Measurements from ENCODE around the gene SLC30A4. TPM values are rescaled to one million over a fixed set of nuclear protein-coding genes. Genes with fewer than 3 reads are reported as not detected.

Gene SLC30A4
- total RNA-seq, 1 experiment from 2014 or later: not detected

DNA sequence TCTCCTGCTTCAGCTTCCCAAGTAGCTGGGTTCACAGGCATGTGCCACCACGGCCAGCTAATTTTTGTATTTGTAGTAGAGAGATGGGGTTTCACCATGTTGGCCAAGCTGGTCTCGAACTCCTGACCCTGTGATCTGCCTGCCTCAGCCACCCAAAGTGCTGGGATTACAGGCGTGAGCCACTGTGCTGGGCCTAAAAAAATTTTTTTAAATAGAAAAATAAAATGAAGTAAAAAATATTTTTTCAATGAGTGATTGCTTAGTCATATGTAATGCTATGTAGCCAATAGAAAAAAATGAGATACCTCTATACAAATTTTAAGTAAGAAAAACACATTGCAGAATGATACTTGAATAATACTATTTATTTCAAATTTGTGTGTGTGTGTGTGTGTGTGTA is 27.9 kb upstream of the SLC30A4 start:
- Histone ChIP-seq H3K23ac (ENCODE audit: insufficient read length, low read depth, low read length) (no peak overlapping the region), H2BK120ac (ENCODE audit: low read depth, low read length, poor library complexity, severe bottlenecking) (no peak overlapping the region), H3K27me3 (ENCODE audit: insufficient read depth, low read length) (no peaks in the 10 kb centered on the region), H2BK15ac (ENCODE audit: low read depth, low read length) (no peak overlapping the region), H3K9me3 (ENCODE audit: control insufficient read depth, low read depth, low read length) (no peaks in the 10 kb centered on the region), H2AFZ (ENCODE audit: low read length) (no peak overlapping the region), H2BK5ac (ENCODE audit: insufficient read length, low read length) (no peak overlapping the region), H3K14ac (ENCODE audit: insufficient read depth, low read length) (no peak overlapping the region), H3T11ph (ENCODE audit: low read length) (no peak overlapping the region), H3K27ac (ENCODE audit: insufficient read length, low read depth, low read length) (no peak overlapping the region), H2BK12ac (ENCODE audit: insufficient read length, low read depth, low read length) (no peak overlapping the region), H4K91ac (ENCODE audit: insufficient read length, low read depth, low read length) (no peak overlapping the region), H4K8ac (replicated peaks; ENCODE audit: insufficient read length, low read depth, low read length) (no peak overlapping the region), H3K56ac (ENCODE audit: insufficient read length, low read depth, low read length) (no peak overlapping the region), H3K23me2 (ENCODE audit: insufficient read length, low read depth, low read length, poor library complexity, severe bottlenecking) (no peaks in the 10 kb centered on the region), H3K18ac (ENCODE audit: insufficient read length, low read depth, low read length) (no peak overlapping the region), H2AK5ac (ENCODE audit: insufficient read length, low read length) (no peak overlapping the region), H3K79me2 (ENCODE audit: insufficient read depth, low read length) (no peaks in the 10 kb centered on the region), H3K9ac (ENCODE audit: extremely low read depth, insufficient read length, low read length) (no peak overlapping the region), H2BK20ac (ENCODE audit: low read depth, low read length, poor library complexity, severe bottlenecking) (no peak overlapping the region), H4K5ac (ENCODE audit: insufficient read length, low read depth, low read length) (no peak overlapping the region), H3K4ac (ENCODE audit: low read depth, low read length) (no peak overlapping the region), H4K20me1 (ENCODE audit: control insufficient read depth, insufficient read depth, insufficient read length) (no peaks in the 10 kb centered on the region), H3K4me2 (ENCODE audit: insufficient read depth, insufficient read length, low read length) (no peak overlapping the region), H3K79me1 (ENCODE audit: insufficient read depth, low read depth, low read length, poor library complexity, severe bottlenecking) (no peaks in the 10 kb centered on the region), H3K4me1 (ENCODE audit: insufficient read depth, low read length) (no peaks in the 10 kb centered on the region)
- Mint-ChIP-seq H3K36me3 (ENCODE audit: insufficient read depth in 1 of 3, low read depth in 3 of 3) (no peaks in the 10 kb centered on the region), H3K27ac (no peak overlapping the region), H3K4me3 (no peak overlapping the region), H3K9me3 (no peaks in the 10 kb centered on the region; a peak in 1 of 5 replicates), H3K27me3 (ENCODE audit: low read depth) (peaks cover 57% of the 10 kb centered on the region), H3K4me1 (peaks cover 7 to 15% of the 10 kb centered on the region in 2 experiments)
- no peak for DNase-seq
- TF ChIP-seq, protein P1, sequence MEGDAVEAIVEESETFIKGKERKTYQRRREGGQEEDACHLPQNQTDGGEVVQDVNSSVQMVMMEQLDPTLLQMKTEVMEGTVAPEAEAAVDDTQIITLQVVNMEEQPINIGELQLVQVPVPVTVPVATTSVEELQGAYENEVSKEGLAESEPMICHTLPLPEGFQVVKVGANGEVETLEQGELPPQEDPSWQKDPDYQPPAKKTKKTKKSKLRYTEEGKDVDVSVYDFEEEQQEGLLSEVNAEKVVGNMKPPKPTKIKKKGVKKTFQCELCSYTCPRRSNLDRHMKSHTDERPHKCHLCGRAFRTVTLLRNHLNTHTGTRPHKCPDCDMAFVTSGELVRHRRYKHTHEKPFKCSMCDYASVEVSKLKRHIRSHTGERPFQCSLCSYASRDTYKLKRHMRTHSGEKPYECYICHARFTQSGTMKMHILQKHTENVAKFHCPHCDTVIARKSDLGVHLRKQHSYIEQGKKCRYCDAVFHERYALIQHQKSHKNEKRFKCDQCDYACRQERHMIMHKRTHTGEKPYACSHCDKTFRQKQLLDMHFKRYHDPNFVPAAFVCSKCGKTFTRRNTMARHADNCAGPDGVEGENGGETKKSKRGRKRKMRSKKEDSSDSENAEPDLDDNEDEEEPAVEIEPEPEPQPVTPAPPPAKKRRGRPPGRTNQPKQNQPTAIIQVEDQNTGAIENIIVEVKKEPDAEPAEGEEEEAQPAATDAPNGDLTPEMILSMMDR (conservative IDR thresholded peaks at IDR 0.05): no peak
- no CpG with 5 or more reads among the region's 3 CpGs for WGBS (ENCODE audit: extremely low coverage, insufficient read length, low lambda C conversion rate)

Data from H9 (cell line).